ENCODE results near the gene EGFL8. TPM values are rescaled to one million over a fixed set of nuclear protein-coding genes. Genes with fewer than 3 reads are reported as not detected.

EGFL8 gene
- total and polyA plus RNA-seq, 9 of the 15 experiments (the other 6 are each of a cell fraction or from before 2014, with no cell fraction given): 2.2 to 47.4 (median 14.2) TPM

GRCh38 chr6:32216285-32216684 lies 51.9 kb downstream of the EGFL8 start (continued):
- TF ChIP-seq THRAP3 (IDR thresholded peaks at IDR 0.05; ENCODE audit: borderline replicate concordance): no peak
- TF ChIP-seq ID3 (CRISPR knock-in tag; IDR thresholded peaks at IDR 0.05): no peak
- TF ChIP-seq ID3 (tag; IDR thresholded peaks at IDR 0.05): no peak
- TF ChIP-seq KDM5B (IDR thresholded peaks at IDR 0.05; ENCODE audit: insufficient replicate concordance, low read depth, low read length): no peak
- no peak for TF ChIP-seq MNT (conservative IDR thresholded peaks at IDR 0.05)
- no peak for TF ChIP-seq POLR2AphosphoS2 (IDR thresholded peaks at IDR 0.05; ENCODE audit: low read length)
- TF ChIP-seq TFAP4 (CRISPR knock-in tag; IDR thresholded peaks at IDR 0.05; ENCODE audit: borderline replicate concordance): no peak
- no peak for TF ChIP-seq FOXA1 (IDR thresholded peaks at IDR 0.05; ENCODE audit: borderline replicate concordance)
- TF ChIP-seq ZNF311 (CRISPR knock-in tag; IDR thresholded peaks at IDR 0.05): no peak
- no peak for TF ChIP-seq MAFK (IDR thresholded peaks at IDR 0.05; ENCODE audit: low read length)
- TF ChIP-seq XRCC3 (IDR thresholded peaks at IDR 0.05): no peak
- TF ChIP-seq DPF2 (IDR thresholded peaks at IDR 0.05): 0 out of 2 replicates have a peak, but pooled peaks have one; percentile 17
- TF ChIP-seq STAT6 (CRISPR knock-in tag; IDR thresholded peaks at IDR 0.05): no peak
- no peak for TF ChIP-seq NR4A1 (CRISPR knock-in tag; IDR thresholded peaks at IDR 0.05)
- TF ChIP-seq NR4A1 (tag; IDR thresholded peaks at IDR 0.05): peak; percentile 85
- no peak for TF ChIP-seq FOXP4 (CRISPR knock-in tag; IDR thresholded peaks at IDR 0.05; ENCODE audit: borderline replicate concordance)
- no peak for TF ChIP-seq NFYB (IDR thresholded peaks at IDR 0.05; ENCODE audit: extremely low read depth, insufficient read length)
- no peak for TF ChIP-seq CBX1 (IDR thresholded peaks at IDR 0.05; ENCODE audit: low read depth)
- TF ChIP-seq JUNB (CRISPR knock-in tag; conservative IDR thresholded peaks at IDR 0.05): no peak
- TF ChIP-seq CREBBP (IDR thresholded peaks at IDR 0.05; ENCODE audit: low read depth, low read length): no peak
- TF ChIP-seq HES1 (IDR thresholded peaks at IDR 0.05; ENCODE audit: low read depth): no peak
- TF ChIP-seq HNRNPK (IDR thresholded peaks at IDR 0.05; ENCODE audit: low read depth, low read length, poor library complexity, severe bottlenecking): no peak

Measured in K562 (cell line).